H1 (cell line): ENCODE measurements around the gene PCDHB5. TPM values are rescaled to one million over a fixed set of nuclear protein-coding genes. Genes with fewer than 3 reads are reported as not detected.

Source experiments
- CTCF ChIA-PET: fragments of 300-600 bp; sonication (Branson Sonifier 250); formaldehyde crosslinking; loops from one replicate; lab custom pipeline; 2021; ENCODE audit not compliant: partially characterized antibody; lab: Charles Lee
- POLR2A ChIA-PET: fragments of 300-600 bp; sonication (Branson Sonifier 250); formaldehyde crosslinking; loops from one replicate; lab custom pipeline; 2021; ENCODE audit warnings: inconsistent platforms; ENCODE audit not compliant: partially characterized antibody; lab: Charles Lee
- DNase-seq, 2 experiments: peaks; one replicate each; pipeline versions ENCODE4 v3.0.0 to v3.0.0-alpha.2; 2010 to 2022; ENCODE audit warnings: low spot score in 2 of 2, low read depth in 1 of 2, mixed read lengths in 1 of 2
- FAIRE-seq: peaks from 2 replicates; lab custom pipeline; 2011; peaks lifted over from hg19 to GRCh38; lab: Jason Lieb, UNC
- H2AFZ ChIP-seq: 2 replicates; pipeline ENCODE4 v1.8.1; 2012; ENCODE audit warnings: low read length, inconsistent platforms
- H2AK5ac ChIP-seq: 2 replicates; pipeline ENCODE4 v1.6.1; 2013; ENCODE audit warnings: low read depth, low read length
- H2BK120ac ChIP-seq: replicated peaks from 2 replicates; pipeline ENCODE3; 2013; ENCODE audit warnings: low read depth, low read length, inconsistent platforms
- H2BK12ac ChIP-seq: 2 replicates; pipeline ENCODE4 v1.6.1; 2013; ENCODE audit warnings: low read depth, low read length
- H2BK15ac ChIP-seq: 2 replicates; pipeline ENCODE4 v1.6.1; 2013; ENCODE audit warnings: low read length
- H2BK20ac ChIP-seq: 2 replicates; pipeline ENCODE4 v1.6.1; 2013; ENCODE audit warnings: low read length
- H2BK5ac ChIP-seq: 2 replicates; pipeline ENCODE4 v1.6.1; 2013; ENCODE audit warnings: low read depth, low read length
- H3K14ac ChIP-seq: 2 replicates; pipeline ENCODE4 v1.6.1; 2013; ENCODE audit warnings: inconsistent platforms; ENCODE audit not compliant: insufficient read length
- H3K18ac ChIP-seq: 2 replicates; pipeline ENCODE4 v1.6.1; 2013; ENCODE audit warnings: low read length; ENCODE audit errors: extremely low read depth
- H3K23ac ChIP-seq: 2 replicates; pipeline ENCODE4 v1.6.1; 2013; ENCODE audit warnings: inconsistent platforms; ENCODE audit not compliant: insufficient read length
- H3K23me2 ChIP-seq: 2 replicates; pipeline ENCODE4 v1.6.1; 2013; ENCODE audit warnings: low read depth, low read length
- H3K27ac ChIP-seq: 2 replicates; pipeline ENCODE4 v1.6.1; 2011; ENCODE audit warnings: low read depth, low read length, inconsistent platforms
- H3K27me3 ChIP-seq, 4 experiments: replicated peaks in 1 of 4; 1 replicate in 1 of 4; 2 replicates in 3 of 4; pipeline versions ENCODE4 v1.6.1 to v1.8.1; 2011 to 2013; ENCODE audit warnings: low read length in 3 of 4, mild to moderate bottlenecking in 3 of 4, inconsistent platforms in 2 of 4, mixed read lengths in 2 of 4, moderate library complexity in 1 of 4; ENCODE audit not compliant: control insufficient read depth in 3 of 4, insufficient read depth in 3 of 4; ENCODE audit errors: extremely low read depth in 1 of 4
- H3K36me3 ChIP-seq, 4 experiments: 2 replicates each; pipeline versions ENCODE4 v1.6.1 to v1.8.1; 2011 to 2013; ENCODE audit warnings: mild to moderate bottlenecking in 4 of 4, low read length in 3 of 4, moderate library complexity in 2 of 4, control low read depth in 1 of 4, inconsistent platforms in 1 of 4; ENCODE audit not compliant: insufficient read depth in 4 of 4, control insufficient read depth in 2 of 4
- H3K4ac ChIP-seq: replicated peaks from 2 replicates; pipeline ENCODE3; 2013; ENCODE audit warnings: low read length, low read depth, mixed read lengths, inconsistent platforms; ENCODE audit not compliant: insufficient read length
- H3K4me1 ChIP-seq, 4 experiments: replicated peaks in 1 of 4; 1 replicate in 1 of 4; 2 replicates in 3 of 4; pipeline versions ENCODE4 v1.6.1 to v1.8.1; 2011 to 2013; ENCODE audit warnings: low read length in 3 of 4, inconsistent platforms in 2 of 4, mixed read lengths in 1 of 4; ENCODE audit not compliant: insufficient read depth in 4 of 4, control insufficient read depth in 3 of 4
- H3K4me2 ChIP-seq, 2 experiments: 2 replicates each; pipeline versions ENCODE4 v1.6.1 to v1.8.1; 2011 to 2013; ENCODE audit warnings: low read depth in 2 of 2, low read length in 2 of 2, control low read depth in 1 of 2, inconsistent platforms in 1 of 2, mild to moderate bottlenecking in 1 of 2; ENCODE audit not compliant: insufficient read depth in 1 of 2
- H3K4me3 ChIP-seq, 4 experiments: fragments of 200-600, 300-600 bp in 1 of 4; sonication (generic), shearing (Covaris generic), sonication (Bioruptor Twin) in 1 of 4; 2 replicates each; pipeline versions ENCODE4 v1.5.1 to v1.8.1; 2011 to 2016; ENCODE audit warnings: low read length in 4 of 4, low read depth in 3 of 4, control low read depth in 2 of 4, inconsistent platforms in 2 of 4, mild to moderate bottlenecking in 2 of 4, mixed read lengths in 1 of 4, moderate library complexity in 1 of 4; ENCODE audit not compliant: insufficient read depth in 2 of 4; ENCODE audit errors: extremely low read depth in 1 of 4
- H3K56ac ChIP-seq: replicated peaks from 2 replicates; pipeline ENCODE3; 2013; ENCODE audit warnings: low read depth, mild to moderate bottlenecking, mixed read lengths, low read length, inconsistent platforms; ENCODE audit not compliant: insufficient read length
- H3K79me1 ChIP-seq: 2 replicates; pipeline ENCODE4 v1.6.1; 2013; ENCODE audit warnings: low read depth, low read length, control low read depth
- H3K79me2 ChIP-seq, 2 experiments: 2 replicates each; pipeline versions ENCODE4 v1.6.1 to v1.8.1; 2012 to 2013; ENCODE audit warnings: low read length in 2 of 2, mild to moderate bottlenecking in 2 of 2, inconsistent platforms in 1 of 2; ENCODE audit not compliant: insufficient read depth in 2 of 2, control insufficient read depth in 1 of 2
- H3K9ac ChIP-seq, 4 experiments: replicated peaks in 1 of 4; 1 replicate in 1 of 4; 2 replicates in 3 of 4; pipeline versions ENCODE4 v1.6.1 to v1.8.1; 2011 to 2013; ENCODE audit warnings: low read depth in 3 of 4, low read length in 3 of 4, control low read depth in 2 of 4, mild to moderate bottlenecking in 2 of 4, moderate library complexity in 2 of 4, inconsistent platforms in 1 of 4; ENCODE audit errors: extremely low read depth in 1 of 4
- H3K9me3 ChIP-seq, 2 experiments: 2 replicates each; pipeline versions ENCODE4 v1.6.1 to v1.8.1; 2012 to 2013; ENCODE audit warnings: mild to moderate bottlenecking in 2 of 2, moderate library complexity in 2 of 2, control low read depth in 1 of 2, inconsistent platforms in 1 of 2, low read depth in 1 of 2, low read length in 1 of 2, mixed read lengths in 1 of 2; ENCODE audit not compliant: insufficient read depth in 2 of 2
- H4K20me1 ChIP-seq, 2 experiments: replicated peaks in 1 of 2; 2 replicates each; pipeline versions ENCODE3 to v1.8.1; 2011 to 2013; ENCODE audit warnings: inconsistent platforms in 2 of 2, low read length in 2 of 2, mild to moderate bottlenecking in 1 of 2; ENCODE audit not compliant: insufficient read depth in 2 of 2, control insufficient read depth in 1 of 2
- H4K5ac ChIP-seq: 2 replicates; pipeline ENCODE4 v1.6.1; 2013; ENCODE audit warnings: low read length, low read depth, mixed read lengths, inconsistent platforms; ENCODE audit not compliant: insufficient read length
- H4K8ac ChIP-seq: 2 replicates; pipeline ENCODE4 v1.8.0; 2013; ENCODE audit warnings: mild to moderate bottlenecking, moderate library complexity, low read length, inconsistent platforms; ENCODE audit not compliant: insufficient read depth; ENCODE audit errors: extremely low read depth
- H4K91ac ChIP-seq: replicated peaks from 2 replicates; pipeline ENCODE3; 2013; ENCODE audit warnings: low read length, mixed read lengths, inconsistent platforms; ENCODE audit not compliant: insufficient read length
- BRCA1 ChIP-seq: IDR thresholded peaks from 2 replicates; pipeline ENCODE4 v1.6.1; 2012; ENCODE audit warnings: low read depth, low read length, improper control_type of control experiment
- CREB1 ChIP-seq: IDR thresholded peaks from 2 replicates; pipeline ENCODE4 v1.6.1; 2012; ENCODE audit warnings: inconsistent platforms
- JUN ChIP-seq: IDR thresholded peaks from 2 replicates; pipeline ENCODE4 v1.6.1; 2011; ENCODE audit warnings: low read depth, mild to moderate bottlenecking, improper control_type of control experiment, low read length
- NANOG ChIP-seq: IDR thresholded peaks from 2 replicates; pipeline ENCODE4 v1.6.1; 2011; ENCODE audit warnings: low read length, low read depth, mild to moderate bottlenecking, inconsistent platforms; ENCODE audit not compliant: insufficient read depth, poor library complexity, severe bottlenecking
- PHF8 ChIP-seq: fragments of 200-600 bp; sonication (generic); conservative IDR thresholded peaks from 2 replicates; pipeline ENCODE4 v1.7.1; 2012; ENCODE audit warnings: low read depth, mild to moderate bottlenecking, inconsistent platforms, low read length, moderate library complexity
- POLR2A ChIP-seq, 2 experiments: IDR thresholded peaks; 1 replicate in 1 of 2; 2 replicates in 1 of 2; pipeline ENCODE4 v1.6.1; 2011; ENCODE audit warnings: low read depth in 2 of 2, low read length in 2 of 2, mild to moderate bottlenecking in 2 of 2; ENCODE audit errors: control extremely low read depth in 1 of 2
- SP4 ChIP-seq: IDR thresholded peaks from 2 replicates; pipeline ENCODE4 v1.6.1; 2012; ENCODE audit warnings: low read length, inconsistent platforms
- SRF ChIP-seq: IDR thresholded peaks from 2 replicates; pipeline ENCODE4 v1.6.1; 2011; ENCODE audit warnings: mild to moderate bottlenecking, low read depth, low read length, moderate library complexity
- YY1 ChIP-seq: IDR thresholded peaks from 2 replicates; pipeline ENCODE4 v1.6.1; 2011; ENCODE audit warnings: low read depth, mild to moderate bottlenecking, low read length
- WGBS, 2 experiments: shearing (Covaris generic) in 1 of 2; methylation state at CpG; one replicate each; pipeline versions ENCODE4 v1.1.6 to v1.1.7; 2013 to 2015; ENCODE audit warnings: low lambda C conversion rate in 2 of 2, mixed read lengths in 2 of 2, inconsistent platforms in 1 of 2, low coverage in 1 of 2, missing lambda C conversion rate in 1 of 2; ENCODE audit not compliant: insufficient replicate concordance in 2 of 2, insufficient coverage in 1 of 2, insufficient read length in 1 of 2; ENCODE audit errors: extremely low coverage in 1 of 2, missing lambda C conversion rate in 1 of 2; 5-methylcytosine and 5-hydroxymethylcytosine counted together
- polyA plus RNA-seq, 7 experiments: library from polyadenylated mRNA; depleted of rRNA in 3 of 7; stranded (reverse) in 5 of 7; unstranded in 2 of 7; fragments of >200 nt in 5 of 7; fragments of 200-250 nt in 2 of 7; gene quantifications; 1 replicate in 5 of 7; 2 replicates in 1 of 7; 4 replicates in 1 of 7; pipeline versions ENCODE4 v1.2.1 to v1.2.3, GENCODE V29; 2011 to 2013; ENCODE audit warnings: missing spikeins in 2 of 7, mixed read lengths in 2 of 7
- total RNA-seq: library from RNA; stranded (reverse); fragmentation: NEBNext Ultra II Directional; extraction: Animal tissue kit (Norgen Biotek cat#: 25700); gene quantifications from 2 replicates; pipeline ENCODE4 v1.2.1, GENCODE V29; 2021
- TF ChIP-seq, protein P1 (sequence below), 3 experiments: IDR thresholded peaks; 1 replicate in 2 of 3; 2 replicates in 1 of 3; pipeline versions ENCODE4 v1.5.1 to v1.6.1; 2011; ENCODE audit warnings: low read length in 3 of 3, mild to moderate bottlenecking in 3 of 3, inconsistent platforms in 2 of 3, low read depth in 1 of 3, moderate library complexity in 1 of 3; ENCODE audit not compliant: insufficient read depth in 1 of 3; ENCODE audit errors: control extremely low read depth in 1 of 3
- TF ChIP-seq, protein P2 (sequence below): IDR thresholded peaks from 2 replicates; pipeline ENCODE4 v1.6.1; 2011; ENCODE audit warnings: low read length, improper control_type of control experiment

Gene PCDHB5
- total and polyA plus RNA-seq, 2 of the 8 experiments (the other 6 are each of a cell fraction or from before 2014, with no cell fraction given) = 2.4 to 8.2 TPM

DNA sequence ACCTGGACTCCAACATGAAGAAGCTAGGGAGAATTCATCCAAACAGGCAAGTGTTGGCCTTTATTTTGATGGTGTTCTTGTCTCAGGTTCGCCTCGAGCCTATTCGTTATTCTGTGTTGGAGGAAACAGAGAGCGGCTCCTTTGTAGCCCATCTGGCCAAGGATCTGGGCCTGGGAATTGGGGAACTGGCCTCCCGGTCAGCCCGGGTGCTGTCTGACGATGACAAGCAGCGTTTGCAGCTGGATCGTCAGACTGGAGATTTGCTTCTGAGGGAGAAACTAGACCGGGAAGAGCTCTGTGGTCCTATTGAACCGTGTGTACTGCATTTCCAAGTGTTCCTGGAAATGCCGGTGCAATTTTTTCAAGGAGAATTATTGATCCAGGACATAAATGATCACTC, 13.0 kb upstream of the PCDHB5 start:
- FAIRE-seq = no peak
- peak overlapping the region in 1 of 2 experiments; percentile 32; a peak in 1 of 4 replicates for H3K4me2 ChIP-seq
- no peak for DNase-seq
- no peak overlapping the region; a peak in 2 of 8 replicates for H3K4me3 ChIP-seq
- WGBS, 2 experiments = 96% methylated on average over 12 of the region's 12 CpGs; no CpG with 5 or more reads in 1 of the 2 experiments
- H3K79me1 ChIP-seq = no peaks in the 10 kb centered on the region
- no peak overlapping the region for H3K14ac ChIP-seq
- H3K79me2 ChIP-seq = no peaks in the 10 kb centered on the region
- POLR2A ChIA-PET = interaction anchor here (1.3 to 2.0 kb wide), 3 partner anchors 14 to 198 kb away, joined by 4 to 11 read pairs (median 4); partner anchors contain the start of genes PCDHB5 and TAF7
- no peak overlapping the region for H2BK5ac ChIP-seq
- H3K56ac ChIP-seq = no peak overlapping the region
- no peak overlapping the region for H4K5ac ChIP-seq
- H3K27ac ChIP-seq = no peak overlapping the region
- no peak overlapping the region for H3K9ac ChIP-seq
- H3K18ac ChIP-seq = no peak overlapping the region
- no peak overlapping the region for H3K4ac ChIP-seq
- H3K9me3 ChIP-seq = no peaks in the 10 kb centered on the region; a peak in 1 of 4 replicates
- H4K20me1 ChIP-seq = no peaks in the 10 kb centered on the region
- no peak overlapping the region for H2BK15ac ChIP-seq
- no peak overlapping the region for H2BK12ac ChIP-seq
- H4K8ac ChIP-seq = no peak overlapping the region
- no peaks in the 10 kb centered on the region for H3K27me3 ChIP-seq
- no peak overlapping the region for H3K23ac ChIP-seq
- no peak overlapping the region for H2AFZ ChIP-seq
- H3K36me3 ChIP-seq = no peaks in the 10 kb centered on the region
- no peaks in the 10 kb centered on the region for H3K23me2 ChIP-seq
- H2AK5ac ChIP-seq = no peak overlapping the region
- no peak overlapping the region for H4K91ac ChIP-seq
- H3K4me1 ChIP-seq = no peaks in the 10 kb centered on the region
- no peak overlapping the region for H2BK120ac ChIP-seq
- H2BK20ac ChIP-seq = no peak overlapping the region
- CTCF ChIA-PET = interaction anchor here (0.7 to 3.3 kb wide), 45 partner anchors 8 to 442 kb away, joined by 3 to 23 read pairs (median 4); partner anchors contain the start of genes PCDHA4, PCDHB10, PCDHB11 and PCDHB13
- TF ChIP-seq BRCA1 = no peak
- TF ChIP-seq, protein P1, sequence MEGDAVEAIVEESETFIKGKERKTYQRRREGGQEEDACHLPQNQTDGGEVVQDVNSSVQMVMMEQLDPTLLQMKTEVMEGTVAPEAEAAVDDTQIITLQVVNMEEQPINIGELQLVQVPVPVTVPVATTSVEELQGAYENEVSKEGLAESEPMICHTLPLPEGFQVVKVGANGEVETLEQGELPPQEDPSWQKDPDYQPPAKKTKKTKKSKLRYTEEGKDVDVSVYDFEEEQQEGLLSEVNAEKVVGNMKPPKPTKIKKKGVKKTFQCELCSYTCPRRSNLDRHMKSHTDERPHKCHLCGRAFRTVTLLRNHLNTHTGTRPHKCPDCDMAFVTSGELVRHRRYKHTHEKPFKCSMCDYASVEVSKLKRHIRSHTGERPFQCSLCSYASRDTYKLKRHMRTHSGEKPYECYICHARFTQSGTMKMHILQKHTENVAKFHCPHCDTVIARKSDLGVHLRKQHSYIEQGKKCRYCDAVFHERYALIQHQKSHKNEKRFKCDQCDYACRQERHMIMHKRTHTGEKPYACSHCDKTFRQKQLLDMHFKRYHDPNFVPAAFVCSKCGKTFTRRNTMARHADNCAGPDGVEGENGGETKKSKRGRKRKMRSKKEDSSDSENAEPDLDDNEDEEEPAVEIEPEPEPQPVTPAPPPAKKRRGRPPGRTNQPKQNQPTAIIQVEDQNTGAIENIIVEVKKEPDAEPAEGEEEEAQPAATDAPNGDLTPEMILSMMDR (IDR thresholded peaks at IDR 0.05; ENCODE audit: control extremely low read depth in 1 of 3, insufficient read depth in 1 of 3, low read depth in 1 of 3, low read length in 3 of 3) = no peak
- no peak for TF ChIP-seq SRF
- TF ChIP-seq SP4 = no peak
- TF ChIP-seq, protein P2, sequence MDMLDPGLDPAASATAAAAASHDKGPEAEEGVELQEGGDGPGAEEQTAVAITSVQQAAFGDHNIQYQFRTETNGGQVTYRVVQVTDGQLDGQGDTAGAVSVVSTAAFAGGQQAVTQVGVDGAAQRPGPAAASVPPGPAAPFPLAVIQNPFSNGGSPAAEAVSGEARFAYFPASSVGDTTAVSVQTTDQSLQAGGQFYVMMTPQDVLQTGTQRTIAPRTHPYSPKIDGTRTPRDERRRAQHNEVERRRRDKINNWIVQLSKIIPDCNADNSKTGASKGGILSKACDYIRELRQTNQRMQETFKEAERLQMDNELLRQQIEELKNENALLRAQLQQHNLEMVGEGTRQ = no peak
- TF ChIP-seq NANOG = no peak
- no peak for TF ChIP-seq POLR2A (IDR thresholded peaks at IDR 0.05; ENCODE audit: control extremely low read depth in 1 of 2, low read depth in 2 of 2, low read length in 2 of 2)
- no peak for TF ChIP-seq CREB1
- TF ChIP-seq JUN = no peak
- no peak for TF ChIP-seq YY1
- no peak for TF ChIP-seq PHF8
